K562 (cell line): Measurements from ENCODE around the gene KIAA1210. TPM values are rescaled to one million over a fixed set of nuclear protein-coding genes. Genes with fewer than 3 reads are reported as not detected.
"Not testable (repeated sequence)": the region's sequence is repeated elsewhere in the genome, so short reads cannot be mapped to it uniquely, and the experiment has no call there.

Source experiments
- ATAC-seq: fragments of 200-7000 bp; cut with Tn5 transposase; 3 replicates; pipeline ENCODE4 v1.9.1; 2020; ENCODE audit warnings: moderate library complexity
- BruUV-seq: library from RNA; stranded (reverse); fragments of 400-500 nt; replicated peaks from 2 replicates; lab custom pipeline; 2021; lab: Mats Ljungman, UMichigan
- CTCF ChIA-PET: fragments of 300-600 bp; formaldehyde crosslinking; extraction: SDS; loops from one replicate; lab custom pipeline; 2021; ENCODE audit warnings: low intra/inter-chr PET ratio; lab: Yijun Ruan, JAX
- POLR2A ChIA-PET: fragments of 300-600, 350-650 bp; sonication (Branson Sonifier 250); formaldehyde crosslinking; extraction: SDS; loops from one replicate; lab custom pipeline; 2021; ENCODE audit warnings: antibody characterized with exemption, inconsistent platforms; lab: Yijun Ruan, JAX
- DNase-seq, 4 experiments: peaks; one replicate each; pipeline versions ENCODE4 v3.0.0 to v3.0.0-alpha.2; 2011 to 2018; ENCODE audit warnings: low spot score in 3 of 4, mixed read lengths in 3 of 4; ENCODE audit errors: extremely low read depth in 1 of 4
- FAIRE-seq: peaks from 2 replicates; lab custom pipeline; 2011; peaks lifted over from hg19 to GRCh38; lab: Jason Lieb, UNC
- H2AFZ ChIP-seq: 2 replicates; pipeline ENCODE4 v1.6.0; 2011; ENCODE audit warnings: low read depth, low read length, control low read depth, inconsistent platforms
- H3K27ac ChIP-seq: fragments of 200-600 bp; 3 replicates; pipeline ENCODE4 v1.8.0; 2011; ENCODE audit warnings: low read depth, mild to moderate bottlenecking, control low read depth, inconsistent platforms, low read length, moderate library complexity, mixed read lengths; ENCODE audit errors: extremely low read depth
- H3K27me3 ChIP-seq, 2 experiments: fragments of 300-600 bp in 1 of 2; 2 replicates in 1 of 2; 3 replicates in 1 of 2; pipeline versions ENCODE4 v1.6.0 to v1.8.0; 2011; ENCODE audit warnings: inconsistent platforms in 2 of 2, low read length in 2 of 2, mild to moderate bottlenecking in 1 of 2, mixed read lengths in 1 of 2, moderate library complexity in 1 of 2; ENCODE audit not compliant: control insufficient read depth in 2 of 2, insufficient read depth in 2 of 2
- H3K36me3 ChIP-seq: fragments of 300-600 bp; 3 replicates; pipeline ENCODE4 v1.8.0; 2011; ENCODE audit warnings: mild to moderate bottlenecking, low read length, inconsistent platforms; ENCODE audit not compliant: control insufficient read depth, insufficient read depth
- H3K4me1 ChIP-seq, 2 experiments: fragments of 200-600 bp in 1 of 2; replicated peaks in 1 of 2; 2 replicates in 1 of 2; 3 replicates in 1 of 2; pipeline versions ENCODE4 v1.5.1 to v1.8.0; 2011; ENCODE audit warnings: inconsistent platforms in 2 of 2, low read length in 2 of 2, mild to moderate bottlenecking in 1 of 2, mixed read lengths in 1 of 2, moderate library complexity in 1 of 2; ENCODE audit not compliant: control insufficient read depth in 2 of 2, insufficient read depth in 2 of 2
- H3K4me2 ChIP-seq: 2 replicates; pipeline ENCODE4 v1.6.1; 2011; ENCODE audit warnings: low read length, control low read depth, inconsistent platforms, mixed read lengths; ENCODE audit not compliant: insufficient read depth
- H3K4me3 ChIP-seq: fragments of 200-600 bp; sonication (generic), shearing (Covaris generic); 2 replicates; pipeline ENCODE4 v1.5.1; 2016; ENCODE audit warnings: control low read depth, inconsistent platforms
- H3K79me2 ChIP-seq: fragments of 200-600 bp; 3 replicates; pipeline ENCODE4 v1.8.0; 2011; ENCODE audit warnings: low read length, inconsistent platforms; ENCODE audit not compliant: control insufficient read depth, insufficient read depth
- H3K9ac ChIP-seq, 2 experiments: 2 replicates each; pipeline versions ENCODE4 v1.6.0 to v1.6.1; 2011; ENCODE audit warnings: low read depth in 2 of 2, low read length in 2 of 2, control low read depth in 1 of 2, inconsistent platforms in 1 of 2, mild to moderate bottlenecking in 1 of 2, mixed read lengths in 1 of 2; ENCODE audit not compliant: insufficient read depth in 1 of 2
- H3K9me1 ChIP-seq: one replicate; pipeline ENCODE4 v1.6.0; 2011; ENCODE audit warnings: inconsistent platforms, mild to moderate bottlenecking, low read length, moderate library complexity; ENCODE audit not compliant: control insufficient read depth, insufficient read depth
- H3K9me3 ChIP-seq: replicated peaks from 2 replicates; pipeline ENCODE4 v1.5.1; 2011; ENCODE audit warnings: low read depth, low read length, inconsistent platforms; ENCODE audit not compliant: control insufficient read depth, insufficient read depth
- H4K20me1 ChIP-seq: replicated peaks from 2 replicates; pipeline ENCODE4 v1.6.1; 2011; ENCODE audit warnings: low read length, inconsistent platforms, mixed read lengths; ENCODE audit not compliant: control insufficient read depth, insufficient read depth
- WGBS: fragments of 100-300 bp; shearing (Covaris generic); methylation state at CpG from one replicate; pipeline ENCODE4 v1.1.6; 2016; ENCODE audit warnings: low coverage, mixed read lengths; ENCODE audit not compliant: insufficient coverage; ENCODE audit errors: missing lambda C conversion rate; 5-methylcytosine and 5-hydroxymethylcytosine counted together
- in situ Hi-C: fragments of 300-500 bp; cut with MboI; formaldehyde crosslinking; loops from 4 replicates; pipeline ENCODE4 v1.15.0; 2018; ENCODE audit warnings: inconsistent platforms, mixed read lengths
- intact Hi-C: fragments of 100-400 bp; cut with micrococcal nuclease; formaldehyde crosslinking; loops from 2 replicates; pipeline ENCODE4 v1.14.2; 2022
- polyA plus RNA-seq, 8 experiments: library from polyadenylated mRNA; depleted of rRNA in 4 of 8; stranded (reverse) in 5 of 8; unstranded in 3 of 8; fragments of >200 nt; fragmentation: Nextera tagmentation in 2 of 8; fragmentation: Illumina TruSeq in 1 of 8; extraction: Ambion mirVana in 2 of 8; extraction: Trizol in 1 of 8; gene quantifications; 2 replicates each; pipeline versions ENCODE4 v1.2.1 to v1.2.3, GENCODE V29; 2011 to 2014; ENCODE audit warnings: inconsistent platforms in 1 of 8, missing spikeins in 1 of 8
- total RNA-seq, 7 experiments: library from RNA; depleted of rRNA in 6 of 7; stranded (reverse); fragments of >200 nt in 6 of 7; fragmentation: Illumina TruSeq in 2 of 7; extraction: Trizol in 2 of 7; gene quantifications; 2 replicates each; pipeline versions ENCODE4 v1.2.1 to v1.2.3, GENCODE V29; 2011 to 2021; ENCODE audit warnings: low replicate concordance in 1 of 7
- TF ChIP-seq, protein P1 (sequence below): fragments of 250-450 bp; sonication (Bioruptor Pico); IDR thresholded peaks from 2 replicates; pipeline ENCODE4 v1.4.0; 2020; ENCODE audit warnings: mild to moderate bottlenecking, moderate library complexity, borderline replicate concordance

KIAA1210 gene
- total and polyA plus RNA-seq, 9 of the 15 experiments (the other 6 are each of a cell fraction or from before 2014, with no cell fraction given): not detected

GRCh38 chrX:119030990-119031389 is 96.6 kb downstream of the KIAA1210 start (continued):
- TF ChIP-seq, protein P1, sequence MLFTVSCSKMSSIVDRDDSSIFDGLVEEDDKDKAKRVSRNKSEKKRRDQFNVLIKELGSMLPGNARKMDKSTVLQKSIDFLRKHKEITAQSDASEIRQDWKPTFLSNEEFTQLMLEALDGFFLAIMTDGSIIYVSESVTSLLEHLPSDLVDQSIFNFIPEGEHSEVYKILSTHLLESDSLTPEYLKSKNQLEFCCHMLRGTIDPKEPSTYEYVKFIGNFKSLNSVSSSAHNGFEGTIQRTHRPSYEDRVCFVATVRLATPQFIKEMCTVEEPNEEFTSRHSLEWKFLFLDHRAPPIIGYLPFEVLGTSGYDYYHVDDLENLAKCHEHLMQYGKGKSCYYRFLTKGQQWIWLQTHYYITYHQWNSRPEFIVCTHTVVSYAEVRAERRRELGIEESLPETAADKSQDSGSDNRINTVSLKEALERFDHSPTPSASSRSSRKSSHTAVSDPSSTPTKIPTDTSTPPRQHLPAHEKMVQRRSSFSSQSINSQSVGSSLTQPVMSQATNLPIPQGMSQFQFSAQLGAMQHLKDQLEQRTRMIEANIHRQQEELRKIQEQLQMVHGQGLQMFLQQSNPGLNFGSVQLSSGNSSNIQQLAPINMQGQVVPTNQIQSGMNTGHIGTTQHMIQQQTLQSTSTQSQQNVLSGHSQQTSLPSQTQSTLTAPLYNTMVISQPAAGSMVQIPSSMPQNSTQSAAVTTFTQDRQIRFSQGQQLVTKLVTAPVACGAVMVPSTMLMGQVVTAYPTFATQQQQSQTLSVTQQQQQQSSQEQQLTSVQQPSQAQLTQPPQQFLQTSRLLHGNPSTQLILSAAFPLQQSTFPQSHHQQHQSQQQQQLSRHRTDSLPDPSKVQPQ (CRISPR knock-in tag): no peak

GRCh38 chrX:119029656-119030055 is 98.0 kb downstream of the KIAA1210 start:
- POLR2A ChIA-PET, H3K9me1 ChIP-seq, H3K9me3 ChIP-seq, H2AFZ ChIP-seq, FAIRE-seq, in situ Hi-C loops, H3K79me2 ChIP-seq, H4K20me1 ChIP-seq, DNase-seq, ATAC-seq, H3K4me1 ChIP-seq, intact Hi-C loops, H3K27ac ChIP-seq, BruUV-seq, H3K27me3 ChIP-seq, CTCF ChIA-PET, H3K4me3 ChIP-seq, H3K36me3 ChIP-seq, H3K9ac ChIP-seq, H3K4me2 ChIP-seq: not testable (repeated sequence)
- 31% methylated on average over 6 of the region's 10 CpGs for WGBS
